Esophagus squamous epithelium (tissue), 4 donors: ENCODE results near the gene CILP2.

Experiments
- POLR2A ChIP-seq, 4 donors: fragments of 450-650 bp; IDR thresholded peaks; one replicate each; pipeline ENCODE4 v1.6.1; 2017; ENCODE audit warnings: antibody characterized with exemption in 4 of 4, mild to moderate bottlenecking in 4 of 4, moderate library complexity in 3 of 4
- TF ChIP-seq, protein P1 (sequence below), 6 experiments: fragments of 450-650 bp in 4 of 6; fragments of 200-600 bp in 2 of 6; sonication (generic) in 2 of 6; IDR thresholded peaks; one replicate each; pipeline ENCODE4 v1.5.1; 2016 to 2019; ENCODE audit warnings: antibody characterized with exemption in 6 of 6, mild to moderate bottlenecking in 4 of 6, moderate library complexity in 4 of 6

DNA sequence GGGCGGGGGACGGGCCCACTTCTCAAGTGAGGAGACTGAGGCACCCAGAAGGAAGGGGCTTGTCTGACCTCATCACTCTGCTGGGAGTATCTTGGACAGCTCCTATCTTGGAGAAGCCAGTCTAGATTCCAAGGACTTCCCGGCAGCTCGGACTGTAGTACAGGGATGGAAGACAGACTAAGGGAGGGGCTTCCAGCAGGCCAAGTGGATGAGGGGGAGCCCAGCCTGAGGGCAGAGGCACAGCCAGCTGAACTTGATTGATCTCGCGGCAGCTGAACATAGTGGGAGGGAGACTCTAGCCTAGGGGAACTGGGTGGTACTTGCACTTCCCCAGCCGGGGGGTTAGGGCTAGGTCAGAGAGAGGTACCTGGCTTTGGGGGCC, 711 bp downstream of the CILP2 start:
- no peak for TF ChIP-seq POLR2A (IDR thresholded peaks at IDR 0.05)
- TF ChIP-seq, protein P1, sequence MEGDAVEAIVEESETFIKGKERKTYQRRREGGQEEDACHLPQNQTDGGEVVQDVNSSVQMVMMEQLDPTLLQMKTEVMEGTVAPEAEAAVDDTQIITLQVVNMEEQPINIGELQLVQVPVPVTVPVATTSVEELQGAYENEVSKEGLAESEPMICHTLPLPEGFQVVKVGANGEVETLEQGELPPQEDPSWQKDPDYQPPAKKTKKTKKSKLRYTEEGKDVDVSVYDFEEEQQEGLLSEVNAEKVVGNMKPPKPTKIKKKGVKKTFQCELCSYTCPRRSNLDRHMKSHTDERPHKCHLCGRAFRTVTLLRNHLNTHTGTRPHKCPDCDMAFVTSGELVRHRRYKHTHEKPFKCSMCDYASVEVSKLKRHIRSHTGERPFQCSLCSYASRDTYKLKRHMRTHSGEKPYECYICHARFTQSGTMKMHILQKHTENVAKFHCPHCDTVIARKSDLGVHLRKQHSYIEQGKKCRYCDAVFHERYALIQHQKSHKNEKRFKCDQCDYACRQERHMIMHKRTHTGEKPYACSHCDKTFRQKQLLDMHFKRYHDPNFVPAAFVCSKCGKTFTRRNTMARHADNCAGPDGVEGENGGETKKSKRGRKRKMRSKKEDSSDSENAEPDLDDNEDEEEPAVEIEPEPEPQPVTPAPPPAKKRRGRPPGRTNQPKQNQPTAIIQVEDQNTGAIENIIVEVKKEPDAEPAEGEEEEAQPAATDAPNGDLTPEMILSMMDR (IDR thresholded peaks at IDR 0.05), result no peak
